ENCODE data around the gene DOCK4.

Gene DOCK4

DNA sequence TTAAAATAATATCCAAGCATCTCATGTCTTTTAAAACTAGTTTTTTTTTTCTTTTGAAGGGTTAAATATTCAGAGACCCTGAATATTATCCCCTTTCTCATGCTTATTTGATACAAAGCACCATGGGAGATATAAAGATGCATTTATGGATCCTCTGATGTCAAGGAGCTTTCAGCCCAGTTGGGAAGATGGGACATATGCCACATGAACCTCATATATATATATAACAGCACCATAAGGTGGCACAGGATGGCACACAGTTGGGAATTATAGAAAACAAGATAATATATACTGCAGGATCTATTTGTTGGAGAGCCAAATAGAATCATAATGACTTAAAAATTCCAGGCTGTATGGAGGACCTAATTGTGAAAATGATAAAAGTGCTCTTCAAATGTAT is 458.5 kb downstream of the DOCK4 start:
- no peaks in the 10 kb centered on the region for H3K79me2 ChIP-seq (ENCODE audit: insufficient read depth, low read length)
- no peaks in the 10 kb centered on the region for H3F3A ChIP-seq (ENCODE audit: low read depth)
- no peak overlapping the region for H3K9ac ChIP-seq (ENCODE audit: low read depth, low read length, poor library complexity, severe bottlenecking)
- H3K4me1 ChIP-seq (ENCODE audit: insufficient read depth, low read length, poor library complexity, severe bottlenecking): peaks cover 6% of the 10 kb centered on the region
- no peak overlapping the region for H3K4me3 ChIP-seq (ENCODE audit: low read length, poor library complexity, severe bottlenecking)
- no peaks in the 10 kb centered on the region for H4K20me1 ChIP-seq (ENCODE audit: insufficient read depth, low read length, poor library complexity, severe bottlenecking)
- no peaks in the 10 kb centered on the region for H3K27me3 ChIP-seq (ENCODE audit: insufficient read depth, low read length, poor library complexity, severe bottlenecking)
- no peak overlapping the region for H3K4me2 ChIP-seq (ENCODE audit: low read depth, low read length, poor library complexity, severe bottlenecking)
- H3K36me3 ChIP-seq (ENCODE audit: insufficient read depth, low read length): no peaks in the 10 kb centered on the region
- TF ChIP-seq, protein P1, sequence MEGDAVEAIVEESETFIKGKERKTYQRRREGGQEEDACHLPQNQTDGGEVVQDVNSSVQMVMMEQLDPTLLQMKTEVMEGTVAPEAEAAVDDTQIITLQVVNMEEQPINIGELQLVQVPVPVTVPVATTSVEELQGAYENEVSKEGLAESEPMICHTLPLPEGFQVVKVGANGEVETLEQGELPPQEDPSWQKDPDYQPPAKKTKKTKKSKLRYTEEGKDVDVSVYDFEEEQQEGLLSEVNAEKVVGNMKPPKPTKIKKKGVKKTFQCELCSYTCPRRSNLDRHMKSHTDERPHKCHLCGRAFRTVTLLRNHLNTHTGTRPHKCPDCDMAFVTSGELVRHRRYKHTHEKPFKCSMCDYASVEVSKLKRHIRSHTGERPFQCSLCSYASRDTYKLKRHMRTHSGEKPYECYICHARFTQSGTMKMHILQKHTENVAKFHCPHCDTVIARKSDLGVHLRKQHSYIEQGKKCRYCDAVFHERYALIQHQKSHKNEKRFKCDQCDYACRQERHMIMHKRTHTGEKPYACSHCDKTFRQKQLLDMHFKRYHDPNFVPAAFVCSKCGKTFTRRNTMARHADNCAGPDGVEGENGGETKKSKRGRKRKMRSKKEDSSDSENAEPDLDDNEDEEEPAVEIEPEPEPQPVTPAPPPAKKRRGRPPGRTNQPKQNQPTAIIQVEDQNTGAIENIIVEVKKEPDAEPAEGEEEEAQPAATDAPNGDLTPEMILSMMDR (conservative IDR thresholded peaks at IDR 0.05; ENCODE audit: low read length): no peak
- no peak for TF ChIP-seq EZH2phosphoT487 (IDR thresholded peaks at IDR 0.05; ENCODE audit: borderline replicate concordance)
- no peak overlapping the region for H2AFZ ChIP-seq (ENCODE audit: low read length)
- H3K9me2 ChIP-seq (replicated peaks; ENCODE audit: low read depth, low read length): no peaks in the 10 kb centered on the region
- H3K9me3 ChIP-seq (ENCODE audit: insufficient read depth, low read depth, low read length): no peaks in the 10 kb centered on the region

DNA sequence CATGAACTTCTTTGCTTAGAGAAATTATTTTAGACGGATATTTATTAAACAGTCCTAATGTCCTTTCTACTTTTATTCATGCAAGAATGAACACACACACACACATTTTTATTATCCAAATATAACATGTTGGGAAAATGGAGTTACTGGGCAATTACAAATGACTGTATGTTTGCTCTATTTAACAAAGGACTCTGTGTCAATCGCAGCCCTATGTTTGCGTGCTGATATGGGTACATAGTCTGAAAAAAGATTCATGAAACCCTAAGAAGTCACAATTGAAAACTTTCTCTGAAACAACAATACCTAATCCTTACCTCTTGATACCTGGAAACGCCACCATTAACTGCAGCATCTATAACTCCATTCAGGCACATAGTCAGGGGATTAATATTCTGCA is 459.2 kb downstream of the DOCK4 start:
- no peaks in the 10 kb centered on the region for H3K9me2 ChIP-seq (replicated peaks; ENCODE audit: low read depth, low read length)
- TF ChIP-seq, protein P1 (conservative IDR thresholded peaks at IDR 0.05; ENCODE audit: low read length): no peak
- no peak for TF ChIP-seq EZH2phosphoT487 (IDR thresholded peaks at IDR 0.05; ENCODE audit: borderline replicate concordance)

DNA sequence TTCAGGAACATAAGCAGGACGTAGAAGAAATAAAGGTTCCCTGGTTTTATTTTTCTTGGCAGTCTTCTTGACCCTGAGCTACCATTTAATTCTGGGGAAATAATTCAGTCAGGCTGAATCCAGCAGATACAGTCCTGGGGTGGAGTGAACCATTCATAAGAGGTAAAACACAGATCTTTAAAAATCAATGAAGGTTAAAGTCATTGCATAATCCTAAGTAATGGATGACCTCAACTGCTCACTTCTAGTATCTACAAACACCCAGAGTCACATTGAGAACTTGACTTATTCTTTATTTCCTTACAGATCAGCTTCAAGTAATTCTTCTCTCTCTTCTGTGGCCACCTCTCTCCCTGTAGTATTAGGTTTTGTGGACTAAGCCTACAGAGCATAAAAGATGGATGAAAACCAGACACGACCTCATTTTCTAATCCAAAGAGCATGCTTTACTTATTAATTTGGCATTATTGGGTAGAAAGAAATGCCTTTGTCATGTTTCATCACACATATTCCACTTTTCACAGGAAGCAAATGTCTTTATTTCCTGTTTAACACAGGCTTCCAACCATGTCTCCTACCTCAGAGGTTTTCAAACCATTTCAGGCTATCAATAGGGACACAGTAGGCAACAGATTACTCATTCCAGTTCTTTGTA is 461.6 kb downstream of the DOCK4 start:
- Histone ChIP-seq H3F3A (ENCODE audit: low read depth) (no peaks in the 10 kb centered on the region), H4K20me1 (ENCODE audit: insufficient read depth, low read length, poor library complexity, severe bottlenecking) (no peaks in the 10 kb centered on the region), H3K4me1 (ENCODE audit: insufficient read depth, low read length, poor library complexity, severe bottlenecking) (peaks cover 6% of the 10 kb centered on the region), H3K36me3 (ENCODE audit: insufficient read depth, low read length) (no peaks in the 10 kb centered on the region), H3K27me3 (ENCODE audit: insufficient read depth, low read length, poor library complexity, severe bottlenecking) (no peaks in the 10 kb centered on the region), H3K9ac (ENCODE audit: low read depth, low read length, poor library complexity, severe bottlenecking) (no peak overlapping the region), H3K9me2 (replicated peaks; ENCODE audit: low read depth, low read length) (no peaks in the 10 kb centered on the region), H2AFZ (ENCODE audit: low read length) (peak overlapping the region; percentile 78), H3K4me3 (ENCODE audit: low read length, poor library complexity, severe bottlenecking) (no peak overlapping the region), H3K9me3 (ENCODE audit: insufficient read depth, low read depth, low read length) (no peaks in the 10 kb centered on the region), H3K79me2 (ENCODE audit: insufficient read depth, low read length) (no peaks in the 10 kb centered on the region), H3K4me2 (ENCODE audit: low read depth, low read length, poor library complexity, severe bottlenecking) (no peak overlapping the region)
- TF ChIP-seq, protein P1 (conservative IDR thresholded peaks at IDR 0.05; ENCODE audit: low read length): no peak
- no peak for TF ChIP-seq EZH2phosphoT487 (IDR thresholded peaks at IDR 0.05; ENCODE audit: borderline replicate concordance)

More for the DNA sequence above, 459.2 kb downstream of the DOCK4 start:
- Histone ChIP-seq H3K9ac (ENCODE audit: low read depth, low read length, poor library complexity, severe bottlenecking) (no peak overlapping the region), H3K9me3 (ENCODE audit: insufficient read depth, low read depth, low read length) (no peaks in the 10 kb centered on the region), H3K4me2 (ENCODE audit: low read depth, low read length, poor library complexity, severe bottlenecking) (no peak overlapping the region), H3K36me3 (ENCODE audit: insufficient read depth, low read length) (no peaks in the 10 kb centered on the region), H4K20me1 (ENCODE audit: insufficient read depth, low read length, poor library complexity, severe bottlenecking) (no peaks in the 10 kb centered on the region), H3K79me2 (ENCODE audit: insufficient read depth, low read length) (no peaks in the 10 kb centered on the region), H3K27me3 (ENCODE audit: insufficient read depth, low read length, poor library complexity, severe bottlenecking) (no peaks in the 10 kb centered on the region), H2AFZ (ENCODE audit: low read length) (no peak overlapping the region), H3F3A (ENCODE audit: low read depth) (no peaks in the 10 kb centered on the region), H3K4me3 (ENCODE audit: low read length, poor library complexity, severe bottlenecking) (no peak overlapping the region), H3K4me1 (ENCODE audit: insufficient read depth, low read length, poor library complexity, severe bottlenecking) (peaks cover 6% of the 10 kb centered on the region)
